Stimulated activated CD8-positive, alpha-beta memory T cell treated with anti-CD3 and anti-CD28 coated beads, Interleukin-12 subunit alpha, Interleukin-12 subunit beta, amount 100 ng/mL, for 24 hours (primary cell): ENCODE data around the gene PPP4C.
"Not testable (repeated sequence)": the region's sequence is repeated elsewhere in the genome, so short reads cannot be mapped to it uniquely, and the experiment has no call there.

ENCODE experiments used
- DNase-seq: peaks from one replicate; pipeline ENCODE4 v3.0.0-alpha.2; 2020; ENCODE audit errors: extremely low read depth

PPP4C gene

GRCh38 chr16:30075503-30076275, at the start of gene PPP4C:
Gene PPP4C, plus strand, starts transcription at chr16:30075994. Its CDS starts 384 bp downstream, at chr16:30076378.
- DNase-seq = peak; percentile 82

- DNase-seq = no peak
Measured at GRCh38 chr16:30026449-30026848, 49.3 kb upstream of the PPP4C start.

DNA sequence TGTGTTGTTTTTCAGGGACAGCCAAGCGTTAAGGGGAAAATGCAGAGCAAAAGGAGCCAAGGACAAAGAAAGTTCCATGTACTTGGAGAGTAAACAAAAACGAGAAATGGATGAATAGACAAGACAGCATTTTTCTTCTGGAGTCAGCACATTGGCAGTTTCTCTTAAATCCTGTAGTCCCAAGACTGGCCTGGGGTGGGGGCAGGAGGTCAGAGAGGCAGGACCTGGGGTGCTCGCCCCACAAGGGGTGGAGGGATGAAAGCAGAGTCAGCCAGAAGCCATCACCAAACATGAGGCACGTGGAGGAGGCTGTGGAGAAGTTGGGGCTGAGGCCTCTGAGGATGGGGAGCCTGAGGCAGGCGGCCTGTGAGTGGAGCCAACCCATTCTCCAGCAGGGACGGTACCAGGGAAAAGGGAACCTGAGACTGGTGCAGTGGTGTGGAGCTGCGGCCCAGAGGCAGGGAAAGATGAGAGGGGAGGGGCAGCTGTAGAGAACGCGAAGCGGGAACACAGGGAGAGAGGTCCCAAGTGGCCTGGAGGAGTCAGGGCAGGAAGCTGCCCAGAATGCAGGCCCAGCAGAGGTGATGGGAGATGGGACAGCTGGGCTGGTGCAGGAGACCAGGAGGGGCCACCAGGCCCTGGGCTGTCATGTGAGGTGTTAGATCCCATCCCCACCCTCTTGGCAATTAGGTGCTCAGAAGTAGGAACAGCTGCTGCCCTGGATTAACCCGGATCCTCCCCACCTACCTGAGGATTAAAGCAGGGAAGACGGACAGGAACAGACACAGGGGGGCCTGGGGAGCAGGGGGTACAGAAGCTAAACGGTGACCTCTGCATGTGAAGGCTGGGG, 48.0 kb upstream of the PPP4C start:
- DNase-seq = no peak

GRCh38 chr16:30028438-30029076, 47.2 kb upstream of the PPP4C start:
- DNase-seq = no peak

GRCh38 chr16:30030011-30030685, 45.6 kb upstream of the PPP4C start:
- no peak for DNase-seq

DNA sequence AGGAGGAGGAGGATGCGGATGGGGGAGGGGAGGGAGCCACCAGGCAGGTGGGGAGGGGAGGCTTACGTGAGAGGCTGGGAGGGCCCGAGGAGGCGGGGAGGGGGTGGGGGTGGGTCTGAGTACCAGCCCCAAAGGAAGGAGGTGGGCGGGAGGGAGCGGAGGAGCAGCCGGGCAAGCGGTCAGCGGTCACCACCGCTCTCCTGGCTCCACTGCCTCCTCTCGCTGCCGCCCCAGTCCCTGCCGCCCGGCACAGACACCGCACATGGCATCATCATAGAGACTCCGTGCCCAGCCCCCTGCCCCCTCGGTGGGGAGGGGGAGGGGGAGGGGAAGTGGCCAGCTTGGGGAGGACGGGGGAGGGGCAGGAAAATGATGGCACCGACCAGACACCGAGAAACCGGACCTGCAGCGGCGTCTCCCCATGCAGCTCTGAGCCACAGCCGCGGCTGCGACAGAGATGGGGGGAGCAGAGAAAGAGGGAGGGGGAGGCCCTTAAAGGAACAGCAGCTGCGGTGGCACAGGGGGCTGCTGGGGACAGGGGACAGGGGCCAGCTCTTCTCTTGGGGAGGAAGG, 44.9 kb upstream of the PPP4C start, which contains the start of gene TLCD3B:
Gene TLCD3B (minus strand): TSS at position 431 of the 573 bp plus-strand sequence. CDS start 744 bp downstream, outside the sequence.
- no peak for DNase-seq

DNA sequence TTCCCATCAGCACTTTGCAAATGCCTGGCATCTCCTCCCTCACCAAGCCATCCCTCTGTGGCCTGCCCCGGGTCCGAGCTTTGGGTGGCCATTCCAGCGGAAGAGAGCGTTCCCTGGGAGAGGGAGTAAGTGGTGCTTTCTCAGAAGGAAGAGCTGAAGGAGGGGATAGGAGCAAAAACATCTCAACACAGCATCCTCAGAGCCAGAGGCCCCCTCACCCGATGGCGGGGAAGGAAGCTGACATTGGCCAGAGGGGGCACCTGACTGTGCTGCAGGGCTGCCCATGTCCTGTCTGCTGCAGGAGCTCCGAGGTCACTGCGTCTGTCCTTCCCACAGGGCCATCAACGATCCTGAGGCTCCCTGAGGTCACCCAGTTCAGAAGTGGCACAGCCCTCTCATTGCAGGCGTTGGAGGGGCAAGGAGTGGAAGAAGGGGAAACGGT, 44.3 kb upstream of the PPP4C start:
- DNase-seq = no peak

DNA sequence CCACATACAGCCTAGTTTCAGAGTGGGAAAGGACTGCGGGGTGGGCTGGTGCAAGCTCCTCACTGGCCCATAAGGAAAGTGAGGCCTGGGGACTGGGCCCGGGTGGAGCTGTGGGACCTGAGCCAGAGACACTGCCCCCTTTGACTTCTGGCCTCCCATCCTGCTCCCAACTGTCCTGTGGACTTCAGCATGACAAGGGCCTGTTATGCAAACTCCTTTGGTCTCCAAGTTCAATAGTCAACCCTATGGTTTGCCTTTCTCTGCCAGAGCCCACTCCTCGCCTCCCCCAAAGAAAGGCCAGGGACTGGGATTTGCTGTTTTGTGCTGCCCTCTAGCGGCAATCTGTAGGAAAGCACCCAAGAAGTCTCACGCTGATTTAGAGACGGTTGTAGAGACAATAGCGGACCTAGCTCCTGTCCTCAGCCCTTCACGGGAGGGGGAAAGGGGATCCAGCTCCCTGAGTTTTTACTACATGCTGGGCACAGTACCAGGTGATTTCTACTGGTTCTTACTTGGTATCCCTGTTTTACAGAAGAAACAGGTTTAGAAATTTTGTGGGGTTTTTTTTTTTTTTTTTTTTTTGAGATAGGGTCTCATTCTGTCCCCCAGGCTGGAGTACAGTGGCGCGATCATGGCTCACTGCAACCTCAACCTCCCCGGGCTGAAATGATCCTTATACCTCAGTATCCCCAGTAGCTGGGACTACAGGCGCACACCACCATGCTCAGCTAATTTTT, 43.5 kb upstream of the PPP4C start:
- no peak for DNase-seq

DNA sequence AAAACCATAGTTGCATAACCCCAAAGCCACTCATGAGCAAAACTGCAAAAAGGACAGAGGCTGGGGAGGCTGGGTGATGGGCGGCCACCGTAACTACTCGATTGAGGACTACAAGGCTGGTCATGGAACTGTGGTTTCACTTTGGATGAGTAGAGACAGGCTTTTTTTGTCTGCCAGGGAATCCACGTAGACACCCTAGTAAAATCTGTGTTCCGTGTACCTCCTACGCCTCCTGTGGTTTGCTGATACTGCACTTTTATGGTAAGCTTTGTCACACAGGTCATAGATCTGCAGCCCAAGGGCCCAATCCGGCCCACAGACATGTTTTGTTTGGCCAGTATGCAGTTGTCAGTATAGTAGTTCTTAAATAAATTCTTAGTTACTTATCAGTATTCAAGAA, 42.5 kb upstream of the PPP4C start:
- DNase-seq = no peak

DNA sequence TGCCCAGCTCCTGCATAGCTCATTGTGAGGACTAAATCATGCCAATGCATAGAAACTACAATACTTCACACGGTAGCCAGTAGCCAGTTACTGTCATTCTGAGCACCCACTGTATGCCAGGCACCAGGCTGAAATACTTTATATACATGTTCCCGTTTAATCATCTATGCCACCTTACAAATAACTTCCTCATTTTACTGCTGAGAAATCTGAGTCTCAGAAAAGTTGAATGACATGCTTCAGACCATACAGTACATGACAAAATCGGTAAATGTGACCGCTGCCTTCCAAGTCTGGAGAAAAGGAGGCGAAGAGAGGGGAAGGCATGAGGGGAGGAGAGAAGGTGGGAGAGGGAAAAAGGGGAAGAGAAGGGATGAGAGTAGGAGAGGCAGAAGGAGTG, 35.6 kb upstream of the PPP4C start:
- no peak for DNase-seq

- DNase-seq = not testable (repeated sequence)
Measured at GRCh38 chr16:30040690-30041089, 35.1 kb upstream of the PPP4C start.

GRCh38 chr16:30041841-30042240, 34.0 kb upstream of the PPP4C start:
- no peak for DNase-seq

GRCh38 chr16:30046178-30046577, 29.6 kb upstream of the PPP4C start:
- no peak for DNase-seq

DNA sequence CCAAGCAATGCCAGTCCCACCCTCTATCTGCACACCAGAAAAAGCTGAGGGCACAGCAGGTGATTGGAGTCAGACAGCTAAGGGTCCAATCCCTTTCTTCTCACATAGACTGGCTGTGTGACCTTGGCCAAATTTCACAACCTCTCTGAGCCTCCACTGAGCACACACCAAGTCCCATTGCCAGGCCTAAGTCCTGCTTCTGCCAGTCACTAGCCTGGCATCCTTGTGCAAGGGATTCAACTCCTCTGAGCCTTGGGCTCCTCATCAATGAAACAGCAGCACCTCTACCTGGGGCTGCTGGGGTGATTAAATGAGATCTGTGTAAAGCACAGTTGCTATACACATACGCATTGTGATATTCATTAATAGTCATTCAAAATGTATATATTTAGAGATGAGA, 29.2 kb upstream of the PPP4C start:
- no peak for DNase-seq

GRCh38 chr16:30049871-30050270, 25.9 kb upstream of the PPP4C start:
- no peak for DNase-seq

- no peak for DNase-seq
Measured at GRCh38 chr16:30051518-30051917, 24.3 kb upstream of the PPP4C start.

- DNase-seq = peak; percentile 78
Measured at GRCh38 chr16:30052671-30053372, 23.0 kb upstream of the PPP4C start.

DNA sequence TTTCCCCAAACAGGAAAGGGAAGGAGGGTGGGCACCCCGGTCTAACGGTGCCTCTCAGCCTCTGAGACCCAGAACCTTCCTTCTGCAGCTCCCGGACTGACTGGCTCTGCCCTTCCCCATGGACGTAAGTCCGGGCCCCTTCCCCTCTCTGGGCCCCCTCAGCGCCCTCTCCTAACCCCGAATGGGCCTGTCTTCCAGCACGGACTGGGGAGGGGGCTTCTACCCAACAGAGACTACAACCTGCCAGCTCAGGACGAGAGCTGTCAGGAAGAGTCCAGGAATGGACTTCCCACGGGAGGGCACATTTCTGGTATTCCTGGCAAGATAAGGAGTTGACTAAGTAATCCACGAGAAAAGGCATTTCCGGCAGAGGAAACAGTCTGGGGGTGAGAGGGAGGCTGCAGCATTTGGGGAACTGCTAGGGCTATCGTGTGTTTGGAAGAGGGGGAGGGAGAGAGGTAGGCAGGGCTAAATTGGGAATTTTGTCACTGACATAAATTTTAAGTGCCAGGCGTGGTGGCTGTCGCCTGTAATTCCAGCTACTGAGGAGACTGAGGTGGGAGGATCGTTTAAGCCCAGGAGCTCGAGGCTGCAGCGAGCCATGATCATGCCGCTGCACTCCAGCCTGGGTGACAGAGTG, 22.3 kb upstream of the PPP4C start:
- DNase-seq = no peak

GRCh38 chr16:30054451-30054850, 21.3 kb upstream of the PPP4C start:
- no peak for DNase-seq
